GF-D8 (cell line): ENCODE results near the gene CDK8.
A peak's percentile ranks its signal among the peaks of the same experiment; 100 is the strongest.
"Not testable (repeated sequence)": the region's sequence is repeated elsewhere in the genome, so short reads cannot be mapped to it uniquely, and the experiment has no call there.

Source experiments
- DNase-seq: peaks from one replicate; lab custom pipeline; 2025; lab: John Stamatoyannopoulos, UW

Gene CDK8

GRCh38 chr13:26253262-26253786 is 605 bp upstream of the CDK8 start:
- no peak for DNase-seq

- peak; percentile 31 for DNase-seq
Measured at GRCh38 chr13:26254583-26255111, 718 bp downstream of the CDK8 start.

- no peak for DNase-seq
Measured at GRCh38 chr13:26255115-26255514, 1.2 kb downstream of the CDK8 start.

- peak; percentile 9 for DNase-seq
Measured at GRCh38 chr13:26255691-26256277, 1.9 kb downstream of the CDK8 start.

- DNase-seq: no peak
Measured at GRCh38 chr13:26257049-26257448, 3.1 kb downstream of the CDK8 start.

GRCh38 chr13:26259634-26260033 is 5.7 kb downstream of the CDK8 start:
- no peak for DNase-seq

- DNase-seq: no peak
Measured at GRCh38 chr13:26262156-26262555, 8.2 kb downstream of the CDK8 start.

- DNase-seq: no peak
Measured at GRCh38 chr13:26266311-26266710, 12.4 kb downstream of the CDK8 start.

GRCh38 chr13:26270707-26271106 is 16.8 kb downstream of the CDK8 start:
- DNase-seq: no peak

GRCh38 chr13:26272621-26273020 is 18.7 kb downstream of the CDK8 start:
- DNase-seq: no peak

- no peak for DNase-seq
Measured at GRCh38 chr13:26280295-26280694, 26.4 kb downstream of the CDK8 start.

GRCh38 chr13:26280822-26281221 is 26.9 kb downstream of the CDK8 start:
- DNase-seq: no peak

- not testable (repeated sequence) for DNase-seq
Measured at GRCh38 chr13:26285911-26286310, 32.0 kb downstream of the CDK8 start.

GRCh38 chr13:26288838-26289237 is 34.9 kb downstream of the CDK8 start:
- not testable (repeated sequence) for DNase-seq

GRCh38 chr13:26295812-26296211 is 41.9 kb downstream of the CDK8 start:
- DNase-seq: no peak

GRCh38 chr13:26299168-26299750 is 45.3 kb downstream of the CDK8 start:
- DNase-seq: no peak

GRCh38 chr13:26300140-26300539 is 46.2 kb downstream of the CDK8 start:
- no peak for DNase-seq

GRCh38 chr13:26305676-26306075 is 51.7 kb downstream of the CDK8 start:
- no peak for DNase-seq

- no peak for DNase-seq
Measured at GRCh38 chr13:26307701-26308100, 53.8 kb downstream of the CDK8 start.

GRCh38 chr13:26308250-26308649 is 54.3 kb downstream of the CDK8 start:
- DNase-seq: no peak

GRCh38 chr13:26308836-26309235 is 54.9 kb downstream of the CDK8 start:
- DNase-seq: no peak

GRCh38 chr13:26310003-26310402 is 56.1 kb downstream of the CDK8 start:
- no peak for DNase-seq

GRCh38 chr13:26310470-26310869 is 56.5 kb downstream of the CDK8 start:
- DNase-seq: no peak

- DNase-seq: not testable (repeated sequence)
Measured at GRCh38 chr13:26312019-26312418, 58.1 kb downstream of the CDK8 start.
